Measurements from ENCODE around the gene CASK. TPM values are rescaled to one million over a fixed set of nuclear protein-coding genes. Genes with fewer than 3 reads are reported as not detected.

The CASK gene
- polyA plus RNA-seq, 1 donor from 2014 or later = 58.3 TPM

GRCh38 chrX:41846714-41847113 lies 76.6 kb downstream of the CASK start:
- Histone ChIP-seq H3K9me3 (ENCODE audit: low read length) (no peaks in the 10 kb centered on the region), H3K36me3 (ENCODE audit: insufficient read depth, low read length) (no peaks in the 10 kb centered on the region), H3K27ac (ENCODE audit: low read length) (no peak overlapping the region), H3K79me2 (replicated peaks; ENCODE audit: insufficient read depth, low read length) (peaks cover 4% of the 10 kb centered on the region), H3K4me2 (ENCODE audit: low read length) (no peak overlapping the region), H3K4me3 (ENCODE audit: low read length) (no peak overlapping the region), H3K9me2 (ENCODE audit: insufficient read depth, low read length) (no peaks in the 10 kb centered on the region), H4K20me1 (ENCODE audit: insufficient read depth) (no peaks in the 10 kb centered on the region), H3K9ac (ENCODE audit: low read length) (no peak overlapping the region), H2AFZ (ENCODE audit: low read depth, low read length) (no peak overlapping the region), H3F3A (ENCODE audit: insufficient read depth, low read length, poor library complexity, severe bottlenecking) (no peaks in the 10 kb centered on the region), H3K27me3 (ENCODE audit: insufficient read depth, low read depth, low read length) (no peaks in the 10 kb centered on the region)
- TF ChIP-seq, protein P1, sequence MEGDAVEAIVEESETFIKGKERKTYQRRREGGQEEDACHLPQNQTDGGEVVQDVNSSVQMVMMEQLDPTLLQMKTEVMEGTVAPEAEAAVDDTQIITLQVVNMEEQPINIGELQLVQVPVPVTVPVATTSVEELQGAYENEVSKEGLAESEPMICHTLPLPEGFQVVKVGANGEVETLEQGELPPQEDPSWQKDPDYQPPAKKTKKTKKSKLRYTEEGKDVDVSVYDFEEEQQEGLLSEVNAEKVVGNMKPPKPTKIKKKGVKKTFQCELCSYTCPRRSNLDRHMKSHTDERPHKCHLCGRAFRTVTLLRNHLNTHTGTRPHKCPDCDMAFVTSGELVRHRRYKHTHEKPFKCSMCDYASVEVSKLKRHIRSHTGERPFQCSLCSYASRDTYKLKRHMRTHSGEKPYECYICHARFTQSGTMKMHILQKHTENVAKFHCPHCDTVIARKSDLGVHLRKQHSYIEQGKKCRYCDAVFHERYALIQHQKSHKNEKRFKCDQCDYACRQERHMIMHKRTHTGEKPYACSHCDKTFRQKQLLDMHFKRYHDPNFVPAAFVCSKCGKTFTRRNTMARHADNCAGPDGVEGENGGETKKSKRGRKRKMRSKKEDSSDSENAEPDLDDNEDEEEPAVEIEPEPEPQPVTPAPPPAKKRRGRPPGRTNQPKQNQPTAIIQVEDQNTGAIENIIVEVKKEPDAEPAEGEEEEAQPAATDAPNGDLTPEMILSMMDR (IDR thresholded peaks at IDR 0.05; ENCODE audit: poor library complexity, severe bottlenecking) = no peak
- TF ChIP-seq RAD21 (conservative IDR thresholded peaks at IDR 0.05) = no peak
- TF ChIP-seq TAF1 (IDR thresholded peaks at IDR 0.05; ENCODE audit: low read depth) = no peak
- no peak for TF ChIP-seq MXI1 (conservative IDR thresholded peaks at IDR 0.05; ENCODE audit: poor library complexity, severe bottlenecking)

DNA sequence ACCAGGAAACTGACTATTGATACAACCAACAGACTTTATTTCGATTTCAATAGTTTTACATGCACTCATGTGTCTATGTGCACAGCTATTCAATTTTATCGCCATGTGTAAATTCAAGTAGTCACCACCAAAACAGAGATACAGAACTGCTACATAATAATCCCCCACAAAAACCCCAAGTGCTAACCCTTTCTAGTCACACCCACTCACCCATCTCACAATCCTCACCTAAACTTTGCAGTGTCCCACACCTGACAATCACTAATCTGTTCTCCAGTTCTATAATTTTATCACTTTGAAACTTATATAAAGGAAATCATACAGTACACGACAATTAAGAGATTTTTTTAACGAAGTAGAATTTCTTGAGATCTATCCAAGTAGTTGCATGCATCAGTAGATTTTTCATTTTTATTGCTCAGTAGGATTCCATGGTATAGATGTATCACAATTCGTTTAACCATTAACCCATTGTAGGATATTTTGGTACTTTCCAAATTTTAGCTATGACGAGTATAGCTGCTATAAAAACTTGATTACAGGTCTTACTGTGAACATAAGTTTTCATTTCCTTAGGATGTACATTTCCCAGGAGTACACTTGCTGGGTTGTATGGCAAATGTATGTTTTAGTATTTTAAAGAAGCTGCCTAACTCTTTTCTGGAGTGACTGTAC lies 85.9 kb downstream of the CASK start:
- Histone ChIP-seq H3K27me3 (ENCODE audit: insufficient read depth, low read depth, low read length) (no peaks in the 10 kb centered on the region), H3K4me2 (ENCODE audit: low read length) (no peak overlapping the region), H3F3A (ENCODE audit: insufficient read depth, low read length, poor library complexity, severe bottlenecking) (no peaks in the 10 kb centered on the region), H3K27ac (ENCODE audit: low read length) (no peak overlapping the region), H3K79me2 (replicated peaks; ENCODE audit: insufficient read depth, low read length) (peaks cover 3% of the 10 kb centered on the region), H3K9ac (ENCODE audit: low read length) (no peak overlapping the region), H3K36me3 (ENCODE audit: insufficient read depth, low read length) (no peaks in the 10 kb centered on the region), H4K20me1 (ENCODE audit: insufficient read depth) (no peaks in the 10 kb centered on the region), H3K9me2 (ENCODE audit: insufficient read depth, low read length) (no peaks in the 10 kb centered on the region), H2AFZ (ENCODE audit: low read depth, low read length) (no peak overlapping the region), H3K9me3 (ENCODE audit: low read length) (no peaks in the 10 kb centered on the region), H3K4me3 (ENCODE audit: low read length) (no peak overlapping the region)
- no peak for TF ChIP-seq REST (IDR thresholded peaks at IDR 0.05; ENCODE audit: borderline replicate concordance)
- no peak for TF ChIP-seq SMC3 (conservative IDR thresholded peaks at IDR 0.05; ENCODE audit: poor library complexity)
- TF ChIP-seq POLR2AphosphoS5 (IDR thresholded peaks at IDR 0.05) = no peak
- TF ChIP-seq EZH2 (IDR thresholded peaks at IDR 0.05; ENCODE audit: borderline replicate concordance, insufficient read depth, low read length, poor library complexity, severe bottlenecking) = no peak
- no peak for TF ChIP-seq EP300 (conservative IDR thresholded peaks at IDR 0.05; ENCODE audit: poor library complexity, severe bottlenecking)
- TF ChIP-seq RAD21 (conservative IDR thresholded peaks at IDR 0.05) = no peak
- TF ChIP-seq TAF1 (IDR thresholded peaks at IDR 0.05; ENCODE audit: low read depth) = no peak
- TF ChIP-seq, protein P1 (IDR thresholded peaks at IDR 0.05; ENCODE audit: poor library complexity, severe bottlenecking) = no peak
- no peak for TF ChIP-seq MXI1 (conservative IDR thresholded peaks at IDR 0.05; ENCODE audit: poor library complexity, severe bottlenecking)
